K562 (cell line): ENCODE data around the gene SLC26A8. TPM values are rescaled to one million over a fixed set of nuclear protein-coding genes. Genes with fewer than 3 reads are reported as not detected.

Experiments used
- BCOR ChIP-seq: fragments of 450-650 bp; IDR thresholded peaks from 2 replicates; pipeline ENCODE4 v1.6.1; 2016
- HMG20A ChIP-seq: fragments of 450-650 bp; formaldehyde crosslinking; conservative IDR thresholded peaks from 2 replicates; pipeline ENCODE4 v1.4.0; 2020; ENCODE audit warnings: mild to moderate bottlenecking, mixed read lengths
- HNRNPL ChIP-seq: fragments of 200-400 bp; formaldehyde crosslinking; IDR thresholded peaks from 2 replicates; pipeline ENCODE4 v1.6.1; 2017; ENCODE audit warnings: low read depth, mild to moderate bottlenecking, low read length
- JUN ChIP-seq, 2 experiments: sonication (generic) in 1 of 2; formaldehyde crosslinking in 1 of 2; IDR thresholded peaks; 2 replicates each; pipeline versions ENCODE4 v1.6.1 to v1.8.0; 2012 to 2022; ENCODE audit warnings: borderline replicate concordance in 2 of 2, mild to moderate bottlenecking in 2 of 2, improper control_type of control experiment in 1 of 2, low read depth in 1 of 2, low read length in 1 of 2, missing genetic modification reagents in 1 of 2
- KDM1A ChIP-seq, 2 experiments: fragments of 450-650 bp; IDR thresholded peaks; 2 replicates each; pipeline ENCODE4 v1.6.1; 2016; ENCODE audit warnings: mild to moderate bottlenecking in 2 of 2
- L3MBTL2 ChIP-seq: fragments of 450-650 bp; IDR thresholded peaks from 2 replicates; pipeline ENCODE4 v1.6.1; 2016; ENCODE audit warnings: mild to moderate bottlenecking, moderate library complexity
- NFIC ChIP-seq: fragments of 450-650 bp; IDR thresholded peaks from 2 replicates; pipeline ENCODE4 v1.6.1; 2017; ENCODE audit warnings: mild to moderate bottlenecking, inconsistent platforms
- NONO ChIP-seq, 2 experiments: fragments of 200-400 bp in 1 of 2; fragments of 450-650 bp in 1 of 2; formaldehyde crosslinking in 1 of 2; IDR thresholded peaks; 2 replicates each; pipeline ENCODE4 v1.6.1; 2017; ENCODE audit warnings: low read depth in 2 of 2, mild to moderate bottlenecking in 2 of 2, moderate library complexity in 2 of 2, low read length in 1 of 2
- RB1 ChIP-seq: fragments of 450-650 bp; IDR thresholded peaks from 2 replicates; pipeline ENCODE4 v1.6.1; 2017; ENCODE audit warnings: low read depth, mild to moderate bottlenecking
- RBFOX2 ChIP-seq: fragments of 200-400 bp; formaldehyde crosslinking; IDR thresholded peaks from 2 replicates; pipeline ENCODE4 v1.6.1; 2017; ENCODE audit warnings: low read depth, mild to moderate bottlenecking, low read length, moderate library complexity
- SMAD1 ChIP-seq: fragments of 150-350 bp; IDR thresholded peaks from 2 replicates; pipeline ENCODE4 v1.6.1; 2014; ENCODE audit warnings: low read length, low read depth; ENCODE audit not compliant: partially characterized antibody
- TBP ChIP-seq: optimal IDR thresholded peaks from 2 replicates; pipeline ENCODE3; 2011; ENCODE audit warnings: low read depth, low read length, improper control_type of control experiment
- ZFX ChIP-seq: sonication (generic); formaldehyde crosslinking; IDR thresholded peaks from 2 replicates; pipeline ENCODE4 v1.8.0; 2022; ENCODE audit warnings: mild to moderate bottlenecking, missing genetic modification reagents, moderate library complexity
- ZNF347 ChIP-seq: fragments of 450-650 bp; formaldehyde crosslinking; IDR thresholded peaks from 2 replicates; pipeline ENCODE4 v1.4.0; 2020; ENCODE audit warnings: low read depth, mild to moderate bottlenecking, moderate library complexity
- polyA plus RNA-seq, 8 experiments: library from polyadenylated mRNA; depleted of rRNA in 4 of 8; stranded (reverse) in 5 of 8; unstranded in 3 of 8; fragments of >200 nt; fragmentation: Nextera tagmentation in 2 of 8; fragmentation: Illumina TruSeq in 1 of 8; extraction: Ambion mirVana in 2 of 8; extraction: Trizol in 1 of 8; gene quantifications; 2 replicates each; pipeline versions ENCODE4 v1.2.1 to v1.2.3, GENCODE V29; 2011 to 2014; ENCODE audit warnings: inconsistent platforms in 1 of 8, missing spikeins in 1 of 8
- total RNA-seq, 7 experiments: library from RNA; depleted of rRNA in 6 of 7; stranded (reverse); fragments of >200 nt in 6 of 7; fragmentation: Illumina TruSeq in 2 of 7; extraction: Trizol in 2 of 7; gene quantifications; 2 replicates each; pipeline versions ENCODE4 v1.2.1 to v1.2.3, GENCODE V29; 2011 to 2021; ENCODE audit warnings: low replicate concordance in 1 of 7
- TF ChIP-seq, protein P1 (sequence below): IDR thresholded peaks from 2 replicates; pipeline ENCODE4 v1.6.1; 2014; ENCODE audit warnings: antibody characterized with exemption
- TF ChIP-seq, protein P2 (sequence below): sonication (generic); formaldehyde crosslinking; IDR thresholded peaks from 2 replicates; pipeline ENCODE4 v1.8.0; 2022; ENCODE audit warnings: missing genetic modification reagents, mild to moderate bottlenecking, moderate library complexity, borderline replicate concordance
- TF ChIP-seq, protein P3 (sequence below): sonication (generic); formaldehyde crosslinking; IDR thresholded peaks from 2 replicates; pipeline ENCODE4 v1.8.1; 2023; ENCODE audit warnings: mild to moderate bottlenecking, missing genetic modification reagents, moderate library complexity
- TF ChIP-seq, protein P4 (sequence below): fragments of 200-800 bp; sonication (Bioruptor generic); IDR thresholded peaks from 2 replicates; pipeline ENCODE4 v1.6.1; 2017; ENCODE audit warnings: missing genetic modification characterization, missing compliant biosample characterization
- TF ChIP-seq, protein P5 (sequence below): IDR thresholded peaks from 2 replicates; pipeline ENCODE4 v1.6.1; 2016; ENCODE audit warnings: missing genetic modification characterization, missing compliant biosample characterization

SLC26A8 gene
- total and polyA plus RNA-seq, 9 of the 15 experiments (the other 6 are each of a cell fraction or from before 2014, with no cell fraction given): not detected

DNA sequence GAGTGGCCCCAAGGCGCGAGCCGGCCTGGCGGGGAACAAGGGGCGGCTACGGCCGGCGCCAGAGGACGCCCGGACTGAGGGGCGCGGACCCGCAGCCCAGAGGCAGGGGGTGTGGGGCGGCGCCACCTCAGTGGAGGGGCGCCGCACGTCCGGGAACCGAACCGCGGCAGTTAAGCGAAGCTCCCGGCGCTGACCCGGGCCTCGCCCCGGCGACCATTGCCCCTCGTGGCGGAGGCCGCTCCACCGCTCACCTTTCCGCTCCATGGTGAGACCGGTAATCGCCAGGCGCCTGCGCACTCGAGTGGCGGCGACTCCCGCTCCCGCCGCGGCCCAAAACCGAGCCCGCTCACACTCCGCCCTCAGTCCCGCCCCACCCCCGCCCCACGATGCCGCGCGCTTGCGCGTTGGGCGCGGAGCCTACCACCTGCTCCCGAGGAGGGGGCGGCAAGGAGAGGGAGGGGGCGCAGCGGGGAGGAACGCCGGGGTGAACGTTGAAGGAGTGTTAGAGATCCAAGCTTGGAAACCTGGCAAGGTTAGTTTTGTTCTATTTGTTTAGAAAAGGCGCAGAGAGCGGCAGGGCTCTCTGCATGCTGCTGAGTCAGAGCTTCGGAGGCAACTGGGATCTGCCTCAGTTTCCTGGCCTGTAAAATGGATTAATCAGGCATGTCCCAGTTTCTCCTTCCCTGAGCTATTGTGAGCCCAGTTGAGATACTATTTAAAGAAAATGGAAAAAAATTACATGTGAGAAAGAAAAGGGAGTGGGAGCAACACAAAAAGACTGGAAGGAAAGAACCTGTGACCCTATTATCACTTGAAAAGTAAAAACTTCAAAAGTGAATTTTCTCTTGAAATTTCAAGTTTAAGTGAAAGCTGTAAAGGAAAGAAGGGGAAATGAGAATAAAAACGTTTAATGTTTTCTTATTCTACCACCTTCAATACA is 103.4 kb downstream of the SLC26A8 start, which contains the start of gene SRPK1 (continued):
- TF ChIP-seq, protein P1, sequence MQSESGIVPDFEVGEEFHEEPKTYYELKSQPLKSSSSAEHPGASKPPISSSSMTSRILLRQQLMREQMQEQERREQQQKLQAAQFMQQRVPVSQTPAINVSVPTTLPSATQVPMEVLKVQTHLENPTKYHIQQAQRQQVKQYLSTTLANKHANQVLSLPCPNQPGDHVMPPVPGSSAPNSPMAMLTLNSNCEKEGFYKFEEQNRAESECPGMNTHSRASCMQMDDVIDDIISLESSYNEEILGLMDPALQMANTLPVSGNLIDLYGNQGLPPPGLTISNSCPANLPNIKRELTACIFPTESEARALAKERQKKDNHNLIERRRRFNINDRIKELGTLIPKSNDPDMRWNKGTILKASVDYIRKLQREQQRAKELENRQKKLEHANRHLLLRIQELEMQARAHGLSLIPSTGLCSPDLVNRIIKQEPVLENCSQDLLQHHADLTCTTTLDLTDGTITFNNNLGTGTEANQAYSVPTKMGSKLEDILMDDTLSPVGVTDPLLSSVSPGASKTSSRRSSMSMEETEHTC: no peak
- TF ChIP-seq SMAD1: peak; percentile 51
- TF ChIP-seq L3MBTL2: peak; percentile 91
- TF ChIP-seq HMG20A (CRISPR knock-in tag): no peak; the same call in 1 of the 2 replicates
- TF ChIP-seq, protein P2, sequence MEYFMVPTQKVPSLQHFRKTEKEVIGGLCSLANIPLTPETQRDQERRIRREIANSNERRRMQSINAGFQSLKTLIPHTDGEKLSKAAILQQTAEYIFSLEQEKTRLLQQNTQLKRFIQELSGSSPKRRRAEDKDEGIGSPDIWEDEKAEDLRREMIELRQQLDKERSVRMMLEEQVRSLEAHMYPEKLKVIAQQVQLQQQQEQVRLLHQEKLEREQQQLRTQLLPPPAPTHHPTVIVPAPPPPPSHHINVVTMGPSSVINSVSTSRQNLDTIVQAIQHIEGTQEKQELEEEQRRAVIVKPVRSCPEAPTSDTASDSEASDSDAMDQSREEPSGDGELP (CRISPR knock-in tag): peak; percentile 84
- peak; percentile 89 for TF ChIP-seq TBP
- peak; percentile 89 to 95 for TF ChIP-seq KDM1A (IDR thresholded peaks at IDR 0.05)
- TF ChIP-seq HNRNPL: peak; percentile 53; the same call in 1 of the 2 replicates
- 0 out of 2 replicates have a peak, but pooled peaks have one; percentile 12 for TF ChIP-seq NFIC
- TF ChIP-seq, protein P3, sequence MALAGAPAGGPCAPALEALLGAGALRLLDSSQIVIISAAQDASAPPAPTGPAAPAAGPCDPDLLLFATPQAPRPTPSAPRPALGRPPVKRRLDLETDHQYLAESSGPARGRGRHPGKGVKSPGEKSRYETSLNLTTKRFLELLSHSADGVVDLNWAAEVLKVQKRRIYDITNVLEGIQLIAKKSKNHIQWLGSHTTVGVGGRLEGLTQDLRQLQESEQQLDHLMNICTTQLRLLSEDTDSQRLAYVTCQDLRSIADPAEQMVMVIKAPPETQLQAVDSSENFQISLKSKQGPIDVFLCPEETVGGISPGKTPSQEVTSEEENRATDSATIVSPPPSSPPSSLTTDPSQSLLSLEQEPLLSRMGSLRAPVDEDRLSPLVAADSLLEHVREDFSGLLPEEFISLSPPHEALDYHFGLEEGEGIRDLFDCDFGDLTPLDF (CRISPR knock-in tag): peak; percentile 14; the same call in 1 of the 2 replicates
- peak; percentile 96 for TF ChIP-seq RBFOX2
- TF ChIP-seq JUN (IDR thresholded peaks at IDR 0.05; ENCODE audit: borderline replicate concordance, low read depth, low read length): peak; percentile 33; the same call in 1 of the 2 replicates
- TF ChIP-seq JUN (CRISPR knock-in tag; IDR thresholded peaks at IDR 0.05; ENCODE audit: borderline replicate concordance): no peak
- TF ChIP-seq, protein P4, sequence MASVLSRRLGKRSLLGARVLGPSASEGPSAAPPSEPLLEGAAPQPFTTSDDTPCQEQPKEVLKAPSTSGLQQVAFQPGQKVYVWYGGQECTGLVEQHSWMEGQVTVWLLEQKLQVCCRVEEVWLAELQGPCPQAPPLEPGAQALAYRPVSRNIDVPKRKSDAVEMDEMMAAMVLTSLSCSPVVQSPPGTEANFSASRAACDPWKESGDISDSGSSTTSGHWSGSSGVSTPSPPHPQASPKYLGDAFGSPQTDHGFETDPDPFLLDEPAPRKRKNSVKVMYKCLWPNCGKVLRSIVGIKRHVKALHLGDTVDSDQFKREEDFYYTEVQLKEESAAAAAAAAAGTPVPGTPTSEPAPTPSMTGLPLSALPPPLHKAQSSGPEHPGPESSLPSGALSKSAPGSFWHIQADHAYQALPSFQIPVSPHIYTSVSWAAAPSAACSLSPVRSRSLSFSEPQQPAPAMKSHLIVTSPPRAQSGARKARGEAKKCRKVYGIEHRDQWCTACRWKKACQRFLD (CRISPR knock-in tag): 0 out of 2 replicates have a peak, but pooled peaks have one; percentile 49
- TF ChIP-seq RB1: peak; percentile 79
- TF ChIP-seq NONO (IDR thresholded peaks at IDR 0.05; ENCODE audit: low read depth in 2 of 2, low read length in 1 of 2): peak; percentile 88 to 93
- peak; percentile 100 for TF ChIP-seq BCOR
- peak; percentile 88 for TF ChIP-seq ZFX (CRISPR knock-in tag)
- TF ChIP-seq, protein P5, sequence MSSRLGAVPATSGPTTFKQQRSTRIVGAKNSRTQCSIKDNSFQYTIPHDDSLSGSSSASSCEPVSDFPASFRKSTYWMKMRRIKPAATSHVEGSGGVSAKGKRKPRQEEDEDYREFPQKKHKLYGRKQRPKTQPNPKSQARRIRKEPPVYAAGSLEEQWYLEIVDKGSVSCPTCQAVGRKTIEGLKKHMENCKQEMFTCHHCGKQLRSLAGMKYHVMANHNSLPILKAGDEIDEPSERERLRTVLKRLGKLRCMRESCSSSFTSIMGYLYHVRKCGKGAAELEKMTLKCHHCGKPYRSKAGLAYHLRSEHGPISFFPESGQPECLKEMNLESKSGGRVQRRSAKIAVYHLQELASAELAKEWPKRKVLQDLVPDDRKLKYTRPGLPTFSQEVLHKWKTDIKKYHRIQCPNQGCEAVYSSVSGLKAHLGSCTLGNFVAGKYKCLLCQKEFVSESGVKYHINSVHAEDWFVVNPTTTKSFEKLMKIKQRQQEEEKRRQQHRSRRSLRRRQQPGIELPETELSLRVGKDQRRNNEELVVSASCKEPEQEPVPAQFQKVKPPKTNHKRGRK (tag): peak; percentile 71; the same call in 1 of the 2 replicates
- no peak for TF ChIP-seq ZNF347 (CRISPR knock-in tag)
